Epithelial cell of esophagus (primary cell): ENCODE data around the gene APOBEC3B.
"Not testable (repeated sequence)": the region's sequence is repeated elsewhere in the genome, so short reads cannot be mapped to it uniquely, and the experiment has no call there.

Experiments used
- DNase-seq: peaks from one replicate; pipeline ENCODE4 v3.0.0; 2010; ENCODE audit warnings: low read depth
- H3K4me3 ChIP-seq: 2 replicates; pipeline ENCODE4 v1.5.1; 2011; ENCODE audit warnings: mild to moderate bottlenecking, low read length, control low read depth
- TF ChIP-seq, protein P1 (sequence below): IDR thresholded peaks from 2 replicates; pipeline ENCODE4 v1.5.1; 2011; ENCODE audit warnings: low read depth, mild to moderate bottlenecking, low read length, control low read depth, inconsistent platforms; ENCODE audit not compliant: insufficient read depth; ENCODE audit errors: missing control alignments

APOBEC3B gene

DNA sequence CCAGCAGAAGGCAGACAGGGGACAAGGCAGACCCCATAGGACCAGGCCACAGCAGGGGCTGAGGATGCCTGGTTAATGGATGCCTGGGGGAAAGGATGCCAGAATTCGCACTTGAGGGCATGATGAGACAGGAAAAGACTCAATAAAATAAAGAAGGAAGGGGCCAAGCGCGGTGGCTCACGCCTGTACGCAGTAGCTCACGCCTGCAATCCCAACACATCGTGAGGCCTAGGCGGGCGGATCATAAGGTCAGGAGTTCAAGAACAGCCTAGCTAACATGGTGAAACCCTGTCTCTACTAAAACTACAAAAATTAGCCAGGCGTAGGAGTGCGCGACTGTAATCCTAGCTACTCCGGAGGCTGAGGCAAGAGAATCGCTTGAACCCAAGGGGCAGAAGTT, 48.6 kb downstream of the APOBEC3B start:
- no peak for DNase-seq
- H3K4me3 ChIP-seq: no peak overlapping the region
- TF ChIP-seq, protein P1, sequence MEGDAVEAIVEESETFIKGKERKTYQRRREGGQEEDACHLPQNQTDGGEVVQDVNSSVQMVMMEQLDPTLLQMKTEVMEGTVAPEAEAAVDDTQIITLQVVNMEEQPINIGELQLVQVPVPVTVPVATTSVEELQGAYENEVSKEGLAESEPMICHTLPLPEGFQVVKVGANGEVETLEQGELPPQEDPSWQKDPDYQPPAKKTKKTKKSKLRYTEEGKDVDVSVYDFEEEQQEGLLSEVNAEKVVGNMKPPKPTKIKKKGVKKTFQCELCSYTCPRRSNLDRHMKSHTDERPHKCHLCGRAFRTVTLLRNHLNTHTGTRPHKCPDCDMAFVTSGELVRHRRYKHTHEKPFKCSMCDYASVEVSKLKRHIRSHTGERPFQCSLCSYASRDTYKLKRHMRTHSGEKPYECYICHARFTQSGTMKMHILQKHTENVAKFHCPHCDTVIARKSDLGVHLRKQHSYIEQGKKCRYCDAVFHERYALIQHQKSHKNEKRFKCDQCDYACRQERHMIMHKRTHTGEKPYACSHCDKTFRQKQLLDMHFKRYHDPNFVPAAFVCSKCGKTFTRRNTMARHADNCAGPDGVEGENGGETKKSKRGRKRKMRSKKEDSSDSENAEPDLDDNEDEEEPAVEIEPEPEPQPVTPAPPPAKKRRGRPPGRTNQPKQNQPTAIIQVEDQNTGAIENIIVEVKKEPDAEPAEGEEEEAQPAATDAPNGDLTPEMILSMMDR: no peak

DNA sequence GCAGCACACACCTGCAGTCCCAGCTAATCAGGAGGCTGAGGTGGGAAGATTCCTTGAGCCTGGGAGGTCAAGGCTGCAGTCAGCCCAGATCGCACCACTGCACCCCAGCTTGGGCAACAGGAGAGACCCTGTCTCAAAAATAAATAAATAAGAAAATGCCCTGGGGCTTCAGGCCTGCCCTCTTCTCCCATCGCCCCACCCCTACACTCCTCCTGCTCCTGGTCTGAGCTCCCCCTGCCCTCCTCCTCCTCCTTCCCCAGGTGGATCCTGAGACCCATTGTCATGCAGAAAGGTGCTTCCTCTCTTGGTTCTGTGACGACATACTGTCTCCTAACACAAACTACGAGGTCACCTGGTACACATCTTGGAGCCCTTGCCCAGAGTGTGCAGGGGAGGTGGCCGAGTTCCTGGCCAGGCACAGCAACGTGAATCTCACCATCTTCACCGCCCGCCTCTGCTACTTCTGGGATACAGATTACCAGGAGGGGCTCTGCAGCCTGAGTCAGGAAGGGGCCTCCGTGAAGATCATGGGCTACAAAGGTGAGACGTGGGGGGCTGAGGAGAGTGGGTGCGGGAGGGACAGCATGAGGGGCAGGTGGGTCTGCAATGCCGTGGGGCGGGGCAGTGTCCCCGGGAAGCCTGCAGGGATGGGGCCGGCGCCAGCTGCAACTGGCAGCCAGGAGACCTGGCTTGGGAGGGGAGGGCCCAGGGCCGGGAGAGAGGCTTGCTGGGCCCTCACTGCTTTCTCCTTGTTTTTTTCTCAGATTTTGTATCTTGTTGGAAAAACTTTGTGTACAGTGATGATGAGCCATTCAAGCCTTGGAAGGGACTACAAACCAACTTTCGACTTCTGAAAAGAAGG, 49.5 kb downstream of the APOBEC3B start:
- H3K4me3 ChIP-seq, DNase-seq: not testable (repeated sequence)

DNA sequence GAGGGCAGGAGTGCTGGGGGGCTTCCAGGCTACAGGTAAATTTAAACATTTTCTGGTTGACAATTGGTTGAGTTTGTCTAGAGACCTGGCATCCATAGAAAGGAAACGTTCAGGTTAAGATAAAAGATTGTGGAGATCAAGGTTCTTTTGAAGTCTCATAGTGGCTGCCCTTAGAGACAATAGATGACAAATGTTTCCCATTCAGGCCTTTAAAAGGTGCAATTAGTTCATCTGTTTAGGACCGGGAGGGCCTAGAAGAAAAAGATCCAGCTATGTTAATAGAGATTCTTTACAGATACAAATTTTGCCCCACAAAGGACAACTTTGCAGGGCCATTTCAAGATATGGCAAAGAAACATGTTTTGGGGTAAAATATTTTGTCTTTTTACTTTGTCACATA, 54.9 kb downstream of the APOBEC3B start:
- DNase-seq, H3K4me3 ChIP-seq: not testable (repeated sequence)

DNA sequence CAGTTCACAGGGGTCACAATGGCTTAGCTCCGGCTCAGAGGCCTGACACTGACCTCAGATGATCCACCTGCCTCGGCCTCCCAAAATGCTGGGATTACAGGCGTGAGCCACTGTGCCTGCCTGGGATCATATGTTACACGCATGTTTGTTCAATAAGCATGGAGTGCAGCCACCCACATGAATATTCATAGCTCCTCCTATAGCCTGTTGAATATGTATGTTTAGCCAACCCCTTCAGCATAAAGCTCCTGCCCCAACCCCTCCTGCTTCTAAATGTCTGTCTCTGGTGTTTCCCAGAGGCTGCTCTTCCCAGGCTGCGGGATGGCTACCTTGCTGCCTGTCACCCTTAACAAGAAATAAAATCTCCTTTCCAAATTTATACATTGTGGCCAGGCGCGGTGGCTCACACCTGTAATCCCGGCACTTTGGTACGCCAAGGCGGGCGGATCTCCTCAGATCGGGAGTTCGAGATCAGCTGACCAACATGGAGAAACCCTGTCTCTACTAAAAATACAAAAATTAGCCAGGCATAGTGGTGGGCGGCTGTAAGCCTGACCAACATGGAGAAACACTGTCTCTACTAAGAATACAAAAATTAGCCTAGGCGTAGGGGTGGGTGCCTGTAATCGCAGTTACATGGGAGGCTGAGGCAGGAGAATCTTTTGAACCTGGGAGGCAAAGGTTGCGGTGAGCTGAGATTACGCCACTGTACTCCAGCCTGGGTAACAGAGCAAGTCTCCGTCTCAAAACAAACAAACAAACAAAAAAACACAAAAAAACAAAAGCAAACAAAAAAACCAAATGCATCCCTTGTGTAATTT, 57.4 kb downstream of the APOBEC3B start:
- no peak overlapping the region for H3K4me3 ChIP-seq
- DNase-seq: no peak
- TF ChIP-seq, protein P1: no peak

DNA sequence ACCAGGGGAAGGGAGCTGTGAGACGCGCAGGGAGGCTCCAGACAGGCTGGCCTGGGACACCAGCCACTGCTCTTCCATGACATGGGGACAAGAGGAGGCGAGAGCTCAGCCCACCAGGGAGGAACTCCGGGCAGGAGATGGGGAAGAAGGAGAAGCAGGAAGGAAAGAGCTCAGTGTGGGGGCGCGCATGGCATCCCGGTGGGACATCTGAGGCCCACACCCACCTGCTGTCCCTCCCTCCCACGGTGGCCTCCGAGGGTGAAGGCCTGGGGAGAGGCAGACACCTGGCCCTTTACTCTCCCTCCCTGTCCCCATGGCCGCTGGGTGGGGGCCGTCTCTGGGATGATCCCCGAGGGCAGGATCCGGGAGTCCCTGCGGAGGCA, 58.0 kb downstream of the APOBEC3B start:
- not testable (repeated sequence) for H3K4me3 ChIP-seq, DNase-seq

DNA sequence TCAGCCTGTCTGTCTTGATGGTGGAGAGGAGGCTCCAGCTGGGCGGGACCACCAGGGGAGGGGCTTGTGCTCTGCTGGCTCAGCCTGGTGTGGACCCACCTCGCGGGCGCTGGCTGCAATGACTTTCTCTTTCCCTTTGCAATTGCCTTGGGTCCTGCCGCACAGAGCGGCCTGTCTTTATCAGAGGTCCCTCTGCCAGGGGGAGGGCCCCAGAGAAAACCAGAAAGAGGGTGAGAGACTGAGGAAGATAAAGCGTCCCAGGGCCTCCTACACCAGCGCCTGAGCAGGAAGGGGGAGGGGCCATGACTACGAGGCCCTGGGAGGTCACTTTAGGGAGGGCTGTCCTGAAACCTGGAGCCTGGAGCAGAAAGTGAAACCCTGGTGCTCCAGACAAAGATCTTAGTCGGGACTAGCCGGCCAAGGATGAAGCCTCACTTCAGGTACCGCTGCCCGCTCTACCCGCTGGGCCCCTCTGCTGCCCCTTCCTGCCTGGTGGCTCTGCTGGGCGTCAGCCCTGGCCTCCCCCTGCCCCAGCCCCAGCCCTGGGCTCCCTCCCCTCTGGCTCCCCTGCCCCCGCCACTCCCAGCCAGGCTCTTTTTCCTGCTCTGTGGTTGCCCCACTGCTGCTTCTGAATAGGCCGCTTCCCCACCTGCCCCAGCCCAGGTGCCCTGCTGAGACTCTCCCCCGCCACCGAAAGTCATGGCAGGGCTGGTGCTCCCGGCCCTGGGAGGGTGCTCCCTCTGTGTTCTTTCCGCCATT, 58.6 kb downstream of the APOBEC3B start, which contains the start of gene APOBEC3F:
APOBEC3F (plus strand) TSS at position 327 of the 759 bp plus-strand sequence; CDS start at position 424, 97 bp downstream.
- H3K4me3 ChIP-seq: peak within 1 kb of the TSS; percentile 46
- peak; percentile 33 for DNase-seq

DNA sequence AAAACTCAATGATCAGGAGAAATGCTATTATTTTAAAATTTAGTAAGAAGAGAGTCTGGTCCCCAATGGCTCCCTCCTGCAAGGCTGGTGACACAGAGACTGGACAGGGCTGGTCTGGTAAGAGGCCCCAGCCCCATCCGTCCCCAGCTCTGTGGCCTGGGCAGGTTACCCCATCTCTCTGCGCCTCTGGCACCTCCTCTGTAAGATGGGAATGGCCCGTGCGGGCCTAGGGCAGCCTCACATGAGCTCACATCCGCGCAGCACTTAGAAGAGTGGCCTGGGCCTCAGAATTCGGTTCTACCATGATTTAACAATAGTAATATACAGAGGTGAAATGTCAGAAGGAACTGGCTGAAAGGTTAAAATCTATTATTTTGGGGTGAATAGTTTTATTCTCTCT, 59.8 kb downstream of the APOBEC3B start:
- no peak overlapping the region for H3K4me3 ChIP-seq
- TF ChIP-seq, protein P1: no peak
- no peak for DNase-seq
